ENCODE results near the gene ZNRF2.

- TF ChIP-seq POLR2A (IDR thresholded peaks at IDR 0.05) = no peak
- TF ChIP-seq, protein P1, sequence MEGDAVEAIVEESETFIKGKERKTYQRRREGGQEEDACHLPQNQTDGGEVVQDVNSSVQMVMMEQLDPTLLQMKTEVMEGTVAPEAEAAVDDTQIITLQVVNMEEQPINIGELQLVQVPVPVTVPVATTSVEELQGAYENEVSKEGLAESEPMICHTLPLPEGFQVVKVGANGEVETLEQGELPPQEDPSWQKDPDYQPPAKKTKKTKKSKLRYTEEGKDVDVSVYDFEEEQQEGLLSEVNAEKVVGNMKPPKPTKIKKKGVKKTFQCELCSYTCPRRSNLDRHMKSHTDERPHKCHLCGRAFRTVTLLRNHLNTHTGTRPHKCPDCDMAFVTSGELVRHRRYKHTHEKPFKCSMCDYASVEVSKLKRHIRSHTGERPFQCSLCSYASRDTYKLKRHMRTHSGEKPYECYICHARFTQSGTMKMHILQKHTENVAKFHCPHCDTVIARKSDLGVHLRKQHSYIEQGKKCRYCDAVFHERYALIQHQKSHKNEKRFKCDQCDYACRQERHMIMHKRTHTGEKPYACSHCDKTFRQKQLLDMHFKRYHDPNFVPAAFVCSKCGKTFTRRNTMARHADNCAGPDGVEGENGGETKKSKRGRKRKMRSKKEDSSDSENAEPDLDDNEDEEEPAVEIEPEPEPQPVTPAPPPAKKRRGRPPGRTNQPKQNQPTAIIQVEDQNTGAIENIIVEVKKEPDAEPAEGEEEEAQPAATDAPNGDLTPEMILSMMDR (IDR thresholded peaks at IDR 0.05) = no peak
These were observed 17.4 kb downstream of the ZNRF2 start for GRCh38 chr7:30301751-30302150.

Data from esophagus squamous epithelium (tissue), 4 donors.